Hepatocyte (in vitro differentiated cells): Measurements from ENCODE around the gene FGF1.

Experiments used
- CTCF ChIP-seq: fragments of 200-600 bp; sonication (generic); IDR thresholded peaks from 2 replicates; pipeline ENCODE4 v1.5.1; 2016; ENCODE audit warnings: antibody characterized with exemption, mild to moderate bottlenecking; ENCODE audit not compliant: poor library complexity
- EZH2 ChIP-seq: fragments of 200-600 bp; sonication (generic); IDR thresholded peaks from 2 replicates; pipeline ENCODE4 v1.6.1; 2016; ENCODE audit warnings: antibody characterized with exemption, mild to moderate bottlenecking, borderline replicate concordance
- EZH2phosphoT487 ChIP-seq: fragments of 200-600 bp; sonication (generic); IDR thresholded peaks from one replicate; pipeline ENCODE4 v1.6.1; 2018; ENCODE audit warnings: antibody characterized with exemption, mild to moderate bottlenecking, low read depth, moderate library complexity; ENCODE audit not compliant: unreplicated experiment, severe bottlenecking

GRCh38 chr5:142678529-142678928, 7.4 kb downstream of the FGF1 start:
- TF ChIP-seq CTCF (no peak), EZH2phosphoT487 (no peak), EZH2 (no peak)
